ENCODE results near the gene HAPLN3.

The HAPLN3 gene

DNA sequence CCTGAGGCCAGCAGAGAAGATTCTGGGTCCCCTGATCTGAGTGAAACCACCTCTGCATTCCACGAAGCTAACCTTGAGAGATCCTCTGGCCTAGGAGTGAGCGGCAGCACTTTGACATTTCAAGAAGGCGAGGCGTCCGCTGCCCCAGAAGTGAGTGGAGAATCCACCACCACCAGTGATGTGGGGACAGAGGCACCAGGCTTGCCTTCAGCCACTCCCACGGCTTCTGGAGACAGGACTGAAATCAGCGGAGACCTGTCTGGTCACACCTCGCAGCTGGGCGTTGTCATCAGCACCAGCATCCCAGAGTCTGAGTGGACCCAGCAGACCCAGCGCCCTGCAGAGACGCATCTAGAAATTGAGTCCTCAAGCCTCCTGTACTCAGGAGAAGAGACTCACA is 36.4 kb downstream of the HAPLN3 start:
- DNase-seq, result no peak

- no peak for DNase-seq
These were observed 42.9 kb downstream of the HAPLN3 start for GRCh38 chr15:88852476-88852875.

- no peak for DNase-seq
These were observed 45.8 kb downstream of the HAPLN3 start for GRCh38 chr15:88849376-88850072.

GRCh38 chr15:88848203-88848602 is 47.1 kb downstream of the HAPLN3 start:
- no peak for DNase-seq

DNA sequence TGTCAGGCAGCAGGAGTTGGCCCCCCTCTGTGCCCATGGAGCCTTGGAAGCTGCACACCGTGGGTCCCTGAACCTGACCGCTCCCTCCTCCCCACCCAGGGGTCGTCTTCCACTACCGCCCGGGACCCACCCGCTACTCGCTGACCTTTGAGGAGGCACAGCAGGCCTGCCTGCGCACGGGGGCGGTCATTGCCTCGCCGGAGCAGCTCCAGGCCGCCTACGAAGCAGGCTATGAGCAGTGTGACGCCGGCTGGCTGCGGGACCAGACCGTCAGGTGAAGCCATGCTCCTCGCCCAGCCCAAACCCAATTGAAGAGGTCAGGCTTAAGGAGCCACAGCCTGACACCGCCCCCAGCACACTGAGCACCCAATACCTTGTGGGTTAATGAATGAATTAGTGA is 48.2 kb downstream of the HAPLN3 start:
- no peak for DNase-seq

- DNase-seq, result no peak
These were observed 49.7 kb downstream of the HAPLN3 start for GRCh38 chr15:88845616-88846015.

DNA sequence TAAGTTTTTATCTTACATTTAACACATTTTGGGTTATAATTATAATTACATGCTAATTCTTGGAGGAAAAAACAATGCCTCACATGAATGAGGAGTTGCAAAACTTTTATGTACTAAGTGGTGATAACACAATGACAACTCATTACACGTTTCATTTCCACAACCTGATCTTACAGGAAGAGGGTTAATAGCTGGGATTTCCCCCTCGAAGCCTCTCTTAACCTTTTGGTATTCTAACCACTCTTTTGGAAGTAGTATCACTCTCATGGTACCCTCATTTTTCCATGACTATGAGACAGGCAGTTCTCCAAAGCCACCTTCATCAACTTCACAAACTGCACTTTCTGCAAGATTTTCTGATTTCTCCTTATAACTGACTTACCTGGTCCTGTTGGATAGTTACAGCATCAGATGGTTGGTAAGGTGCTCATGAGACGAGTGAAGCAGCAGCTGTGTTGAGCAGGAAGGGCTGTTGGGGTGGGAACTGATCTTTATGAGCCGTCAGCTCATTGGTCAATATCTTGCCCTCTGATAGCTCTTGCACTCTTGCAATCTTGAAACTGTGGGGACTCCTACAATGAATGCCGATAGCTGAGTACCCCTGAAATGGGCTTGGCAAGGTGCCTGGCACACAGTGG is 50.5 kb downstream of the HAPLN3 start:
- DNase-seq, result no peak

- no peak for DNase-seq
These were observed 52.0 kb downstream of the HAPLN3 start for GRCh38 chr15:88843334-88843733.

- no peak for DNase-seq
These were observed 53.2 kb downstream of the HAPLN3 start for GRCh38 chr15:88842156-88842555.

DNA sequence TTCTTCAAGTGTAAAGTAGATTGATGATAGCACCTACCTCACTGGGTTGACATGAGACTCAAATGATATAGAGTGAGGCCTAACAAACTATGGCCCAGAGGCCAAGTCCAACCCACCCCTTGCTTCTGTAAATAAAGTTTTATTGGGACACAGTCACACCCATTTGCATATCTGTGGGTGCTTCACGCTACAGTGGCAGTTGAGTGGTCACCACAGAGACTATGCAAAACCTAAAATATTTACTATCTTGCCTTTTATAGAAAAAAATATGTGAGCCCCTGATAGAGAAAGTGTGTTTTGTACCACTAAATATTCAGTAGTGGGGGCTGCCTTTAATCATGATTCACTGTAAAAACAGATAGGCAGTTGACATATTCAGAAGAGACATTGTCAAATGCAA is 54.1 kb downstream of the HAPLN3 start:
- no peak for DNase-seq

DNA sequence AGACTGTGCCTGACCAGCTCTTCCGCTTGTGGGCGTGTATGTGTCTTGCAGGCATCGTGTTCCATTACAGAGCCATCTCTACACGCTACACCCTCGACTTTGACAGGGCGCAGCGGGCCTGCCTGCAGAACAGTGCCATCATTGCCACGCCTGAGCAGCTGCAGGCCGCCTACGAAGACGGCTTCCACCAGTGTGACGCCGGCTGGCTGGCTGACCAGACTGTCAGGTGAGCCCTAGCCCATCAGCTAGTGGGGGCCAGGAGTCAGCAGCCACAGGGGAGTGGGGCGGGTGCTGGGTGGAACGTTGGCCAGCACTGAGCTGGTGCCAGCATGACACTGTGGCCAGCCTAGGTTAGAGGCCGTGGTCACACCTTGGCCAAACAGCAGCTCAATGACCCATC is 55.4 kb downstream of the HAPLN3 start:
- DNase-seq, result no peak

GRCh38 chr15:88839146-88839545 is 56.2 kb downstream of the HAPLN3 start:
- no peak for DNase-seq

DNA sequence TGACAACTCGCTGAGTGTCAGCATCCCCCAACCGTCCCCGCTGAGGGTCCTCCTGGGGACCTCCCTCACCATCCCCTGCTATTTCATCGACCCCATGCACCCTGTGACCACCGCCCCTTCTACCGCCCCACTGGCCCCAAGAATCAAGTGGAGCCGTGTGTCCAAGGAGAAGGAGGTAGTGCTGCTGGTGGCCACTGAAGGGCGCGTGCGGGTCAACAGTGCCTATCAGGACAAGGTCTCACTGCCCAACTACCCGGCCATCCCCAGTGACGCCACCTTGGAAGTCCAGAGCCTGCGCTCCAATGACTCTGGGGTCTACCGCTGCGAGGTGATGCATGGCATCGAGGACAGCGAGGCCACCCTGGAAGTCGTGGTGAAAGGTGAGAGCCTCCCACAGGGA is 56.7 kb downstream of the HAPLN3 start:
- DNase-seq, result no peak

DNA sequence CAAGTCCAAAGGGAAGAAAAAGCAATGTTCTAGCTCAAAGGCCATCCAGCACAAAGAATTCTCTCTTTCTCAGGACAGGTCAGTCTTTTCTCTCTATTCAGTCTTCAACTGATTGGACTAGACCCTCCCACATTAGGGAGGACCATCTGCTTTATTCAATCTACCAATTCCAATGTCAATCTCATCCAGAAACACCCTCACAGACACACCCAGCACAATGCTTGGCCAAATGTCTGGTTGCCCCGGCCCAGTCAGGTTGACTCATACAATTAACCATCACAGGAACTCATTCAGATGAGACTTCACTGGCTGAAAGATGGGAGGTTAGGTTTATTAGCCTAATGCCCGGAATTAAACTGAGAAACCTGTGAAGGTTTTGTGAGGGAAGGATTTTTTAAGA is 59.7 kb downstream of the HAPLN3 start:
- DNase-seq, result no peak

- no peak for DNase-seq
These were observed 60.2 kb downstream of the HAPLN3 start for GRCh38 chr15:88835119-88835518.

- DNase-seq, result no peak
These were observed 61.0 kb downstream of the HAPLN3 start for GRCh38 chr15:88834211-88834812.

- DNase-seq, result no peak
These were observed 61.6 kb downstream of the HAPLN3 start for GRCh38 chr15:88833731-88834100.

DNA sequence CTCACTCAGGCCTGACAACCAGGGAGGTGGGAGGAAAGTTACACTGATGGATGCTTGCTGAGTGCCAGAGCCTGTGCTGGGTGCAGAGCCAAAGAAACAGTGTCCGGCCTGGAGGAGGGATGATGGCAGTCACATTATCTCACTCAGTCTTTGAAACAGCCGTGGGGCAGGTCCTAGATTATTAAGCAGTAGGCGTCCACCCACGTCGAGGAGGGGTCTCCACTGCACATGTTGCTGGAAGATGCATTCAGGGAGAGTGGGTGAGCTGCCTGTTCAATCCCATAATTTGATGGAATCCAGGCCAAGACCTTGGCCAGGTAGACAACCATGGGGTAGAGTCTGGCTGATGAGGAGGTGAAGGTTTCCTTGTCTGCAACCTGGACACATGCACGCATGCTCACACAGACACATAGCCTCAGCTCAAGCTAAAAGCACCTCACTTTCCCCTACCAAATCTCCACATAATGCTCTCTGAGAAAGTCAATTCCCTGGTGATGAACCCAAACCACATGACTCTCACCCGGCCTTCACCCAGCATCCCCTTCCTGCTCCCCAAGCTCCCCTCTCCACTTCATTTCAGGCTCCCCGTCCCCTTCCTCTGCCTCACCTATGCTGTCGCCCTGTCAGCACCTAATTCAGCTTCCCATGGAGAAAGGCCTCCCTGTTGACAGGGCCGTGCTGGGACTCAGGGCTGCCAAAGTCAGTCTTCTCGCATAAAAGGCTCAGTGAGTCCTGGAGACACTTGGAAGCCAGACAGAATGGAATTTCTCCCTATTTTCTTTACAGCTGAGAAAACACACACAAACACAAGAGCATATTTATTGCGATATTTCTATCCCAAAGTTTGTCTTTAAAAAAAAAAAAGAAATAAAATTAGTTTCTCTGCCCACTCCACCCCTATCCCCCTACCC is 62.3 kb downstream of the HAPLN3 start:
- no peak for DNase-seq

DNA sequence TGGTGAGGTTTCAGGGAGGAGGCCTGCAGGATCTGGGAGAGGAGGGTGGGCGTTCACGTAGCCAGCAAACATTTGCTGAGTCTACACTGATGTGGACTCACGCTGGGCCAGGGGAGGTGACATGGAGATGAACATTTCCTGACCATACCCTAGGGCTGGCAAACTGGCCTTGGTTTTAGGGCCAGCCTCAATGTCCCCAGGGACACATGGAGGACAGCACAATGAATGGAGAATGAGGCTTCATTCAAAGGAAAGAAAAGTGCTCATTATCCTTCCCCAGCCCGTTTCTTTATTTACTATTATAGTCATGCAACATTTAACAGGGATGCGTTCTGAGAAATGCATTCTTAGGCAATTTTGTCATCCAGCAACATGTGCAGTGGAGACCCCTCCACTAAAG is 65.3 kb downstream of the HAPLN3 start:
- DNase-seq, result no peak

DNA sequence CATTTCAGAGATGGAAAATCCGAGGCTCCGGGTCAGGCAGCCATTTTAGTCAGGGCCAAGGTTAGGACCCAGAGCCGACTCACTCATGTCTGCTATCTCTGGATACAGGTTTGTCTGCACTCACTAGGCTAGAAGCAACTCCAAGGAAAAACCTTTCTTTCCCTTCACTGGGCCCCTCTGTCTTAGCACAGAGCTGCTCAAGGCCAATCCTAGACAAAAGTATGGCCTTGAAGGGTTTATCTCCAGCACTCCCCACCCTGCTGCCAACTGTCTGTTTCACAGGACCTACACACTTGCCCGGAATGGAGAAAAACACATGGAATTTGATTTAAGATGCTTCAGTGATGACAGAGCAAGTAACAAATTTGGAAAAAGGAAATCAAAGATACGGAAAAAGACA is 66.6 kb downstream of the HAPLN3 start:
- no peak for DNase-seq

All from NCI-H2081 treated with DMSO at 0.1 percent for 48 hours (cell line).